T-helper 2 cell (primary cell): ENCODE measurements around the gene HTRA1.

Experiments used
- DNase-seq, 5 experiments: peaks; one replicate each; pipeline versions ENCODE4 v3.0.0 to v3.0.0-alpha.2; 2012 to 2022
- total RNA-seq, 2 donors: gene quantifications; one replicate each; lab custom pipeline; 2026; lab: John Stamatoyannopoulos, UW

HTRA1 gene
- 0 to 0.81 reads per million in 2 donors for total RNA-seq

- no peak for DNase-seq
These were observed at the start of gene HTRA1 for GRCh38 chr10:122461367-122461728. TSS of gene HTRA1 (plus strand) at chr10:122461553. CDS start at chr10:122461653, 100 bp downstream.

DNA sequence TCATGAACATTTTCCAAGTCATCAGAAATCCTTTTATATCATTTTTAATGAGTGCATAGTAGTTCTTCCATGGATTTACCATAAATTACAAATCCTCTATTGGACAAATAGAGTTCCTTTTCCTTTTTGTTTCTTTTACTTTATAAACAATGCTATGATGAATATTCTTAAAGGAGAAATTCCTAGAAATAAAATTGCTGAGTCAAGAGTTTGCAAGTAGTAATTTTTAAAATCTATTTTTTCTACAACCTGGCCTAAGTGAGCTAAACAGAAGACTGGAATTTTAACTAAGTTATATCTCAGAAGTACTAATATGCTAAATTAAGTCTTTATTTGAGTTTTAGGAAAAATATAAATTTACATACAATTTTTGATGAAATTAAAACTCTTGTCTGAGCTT is 48.0 kb upstream of the HTRA1 start:
- DNase-seq: no peak

DNA sequence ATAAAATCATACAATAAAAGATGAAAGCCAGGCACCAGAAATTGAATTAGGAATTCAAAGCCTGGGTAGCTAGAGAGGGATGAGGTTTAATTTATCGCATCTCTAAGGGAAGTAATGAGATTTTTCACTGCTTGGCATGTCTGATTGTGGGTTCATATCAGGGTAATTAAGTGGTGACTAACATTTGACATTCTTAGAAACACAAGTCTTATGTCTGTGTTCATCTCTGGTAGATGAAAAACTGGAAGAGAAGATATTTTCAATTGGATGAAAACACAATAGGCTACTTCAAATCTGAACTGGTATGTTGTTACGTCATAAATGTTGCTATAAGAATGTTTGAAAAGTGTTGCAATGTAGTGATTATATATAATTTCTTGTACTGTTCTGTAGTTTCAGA is 43.7 kb upstream of the HTRA1 start:
- no peak for DNase-seq

- no peak for DNase-seq
These were observed 42.3 kb upstream of the HTRA1 start for GRCh38 chr10:122419016-122419415.

DNA sequence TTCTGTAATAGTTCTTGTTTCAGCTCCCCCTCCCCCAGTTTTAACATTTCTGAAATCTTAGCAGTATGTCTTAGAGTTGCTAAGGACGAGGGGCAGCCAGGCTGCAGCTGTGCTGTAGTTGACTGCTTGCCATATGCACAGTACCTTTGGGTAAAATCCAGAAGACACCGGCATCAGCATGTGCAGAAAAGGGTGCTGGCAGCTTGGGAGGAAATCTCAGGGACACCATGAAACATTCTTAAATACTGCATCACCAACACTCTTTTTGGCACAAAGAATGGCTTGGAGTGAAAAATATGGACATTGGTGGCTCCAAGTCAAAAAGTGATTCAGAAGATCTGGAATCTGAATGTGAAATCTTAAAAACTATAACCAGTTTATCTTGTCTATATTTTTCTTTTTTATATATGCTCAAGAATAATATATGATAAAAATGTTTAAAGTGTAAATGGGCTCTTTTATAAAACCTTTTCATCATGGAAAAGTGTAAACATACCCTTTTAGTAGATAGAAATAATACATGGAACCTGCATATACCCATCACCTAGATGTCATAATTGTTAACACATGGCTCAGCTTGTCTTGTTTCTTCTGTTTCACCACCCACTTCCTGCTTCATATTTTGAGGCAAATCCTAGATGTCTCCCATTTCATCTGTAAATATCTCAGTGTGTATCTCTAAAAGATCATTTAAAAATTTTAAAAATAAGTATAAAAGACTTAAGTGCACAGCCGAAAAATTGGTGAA is 41.3 kb upstream of the HTRA1 start:
- DNase-seq: no peak

- no peak for DNase-seq
These were observed 40.7 kb upstream of the HTRA1 start for GRCh38 chr10:122420624-122421007.

DNA sequence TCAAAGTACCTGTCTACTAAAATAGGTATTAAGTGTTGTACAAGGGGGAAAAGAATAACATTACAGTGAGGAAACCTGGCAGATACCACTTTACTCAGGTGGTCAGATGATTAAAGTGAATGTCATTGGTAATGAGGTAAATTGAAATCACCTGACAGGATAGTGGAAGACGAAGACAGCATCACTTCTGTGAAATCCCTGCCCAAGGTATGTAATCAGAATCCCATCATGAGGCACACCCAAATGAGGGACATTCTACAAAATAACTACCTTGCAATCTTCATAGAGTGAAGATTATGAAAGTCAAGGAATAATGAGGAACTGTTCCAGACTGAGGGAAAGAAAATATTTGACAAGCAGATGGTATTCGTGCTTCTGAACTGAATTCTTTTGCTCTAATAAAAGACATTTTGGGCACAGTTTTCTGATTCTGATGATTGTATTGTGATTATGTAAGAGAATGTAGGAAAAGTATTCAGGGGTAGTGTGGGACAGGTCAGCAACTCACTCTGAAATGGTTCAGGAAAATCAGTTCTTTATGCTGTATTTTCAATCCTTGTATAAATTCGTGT is 40.2 kb upstream of the HTRA1 start:
- no peak for DNase-seq

DNA sequence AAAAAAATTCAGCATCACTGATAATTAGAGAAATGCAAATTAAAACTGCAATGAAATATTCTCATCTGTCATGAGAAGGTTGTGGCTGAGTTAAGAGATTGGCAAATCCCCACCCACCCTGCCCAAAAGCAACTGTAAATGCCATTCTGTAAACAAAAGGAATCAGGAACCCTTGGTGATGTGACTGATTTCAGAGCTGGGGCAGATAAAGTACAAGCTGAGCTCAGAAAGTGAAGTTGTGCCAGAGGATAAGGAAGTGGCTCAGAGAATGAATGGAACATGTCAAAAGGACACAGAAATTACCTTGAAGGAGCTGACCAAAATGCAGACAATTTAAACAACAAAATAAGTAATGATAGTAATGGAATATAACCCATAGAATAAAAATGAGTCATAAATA is 39.6 kb upstream of the HTRA1 start:
- no peak for DNase-seq

GRCh38 chr10:122422266-122422989 is 38.9 kb upstream of the HTRA1 start:
- DNase-seq: peak in 2 of 5 experiments; percentile 33 to 42

DNA sequence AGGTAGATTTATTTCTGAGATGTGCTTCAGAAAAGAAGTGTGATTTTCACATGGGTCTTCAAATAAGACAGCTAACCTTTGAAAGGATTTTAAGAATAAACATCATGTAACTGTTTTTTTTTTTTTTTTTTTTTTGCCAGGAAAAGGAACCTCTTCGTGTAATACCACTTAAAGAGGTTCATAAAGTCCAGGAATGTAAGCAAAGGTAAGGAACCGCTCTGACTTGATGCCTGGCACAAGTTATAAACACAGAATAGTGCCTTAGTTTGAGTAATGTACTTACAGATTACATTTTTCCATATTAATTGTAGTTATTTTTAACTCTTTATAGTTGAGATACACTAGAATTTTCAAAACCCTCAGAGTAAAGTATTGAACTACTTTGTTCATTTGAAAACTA is 37.3 kb upstream of the HTRA1 start:
- no peak for DNase-seq

- no peak for DNase-seq
These were observed 34.5 kb upstream of the HTRA1 start for GRCh38 chr10:122426829-122427228.

- no peak for DNase-seq
These were observed 34.1 kb upstream of the HTRA1 start for GRCh38 chr10:122427280-122427679.

- DNase-seq: peak in 2 of 5 experiments; percentile 31 to 37
These were observed 26.0 kb upstream of the HTRA1 start for GRCh38 chr10:122435212-122435827.

DNA sequence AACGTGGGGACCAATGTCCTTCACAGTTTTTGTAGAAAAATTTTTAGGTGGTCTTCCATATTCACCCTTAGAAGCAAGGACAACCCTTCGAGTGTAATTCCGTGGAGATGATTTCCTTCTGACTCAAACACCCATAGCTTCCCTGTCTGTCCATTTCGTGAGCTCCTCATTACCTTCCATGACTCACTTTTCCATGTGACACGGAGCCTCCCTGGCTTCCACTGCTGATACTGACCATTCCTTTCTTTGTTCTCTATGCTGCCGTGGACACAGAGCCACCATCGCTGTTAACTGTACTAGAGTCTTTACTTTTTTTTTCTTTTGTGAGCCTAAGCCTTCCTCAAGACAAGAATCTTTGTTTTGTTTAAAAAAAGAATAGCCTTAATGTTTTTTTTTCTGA is 19.4 kb upstream of the HTRA1 start:
- DNase-seq: no peak

GRCh38 chr10:122445469-122445868 is 15.9 kb upstream of the HTRA1 start:
- no peak for DNase-seq

DNA sequence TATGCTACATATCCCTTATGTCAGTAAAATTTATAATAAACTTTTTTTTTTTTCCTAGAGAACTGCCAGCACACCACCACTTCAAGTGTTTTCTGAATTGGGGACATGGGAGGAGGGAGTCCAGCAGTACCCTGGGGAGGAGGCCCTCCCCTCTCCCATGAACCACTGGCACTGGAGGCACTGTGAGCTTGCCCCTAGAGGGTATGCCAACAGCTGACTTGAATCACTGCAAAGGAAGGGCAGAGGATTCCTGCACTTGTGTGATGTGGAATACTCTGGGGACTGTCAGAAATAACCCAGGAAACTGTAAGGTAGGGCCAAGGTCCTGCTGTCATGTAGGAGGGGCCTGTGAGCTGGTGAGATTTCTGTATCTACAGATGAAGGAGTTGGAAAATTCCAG is 15.4 kb upstream of the HTRA1 start:
- no peak for DNase-seq

DNA sequence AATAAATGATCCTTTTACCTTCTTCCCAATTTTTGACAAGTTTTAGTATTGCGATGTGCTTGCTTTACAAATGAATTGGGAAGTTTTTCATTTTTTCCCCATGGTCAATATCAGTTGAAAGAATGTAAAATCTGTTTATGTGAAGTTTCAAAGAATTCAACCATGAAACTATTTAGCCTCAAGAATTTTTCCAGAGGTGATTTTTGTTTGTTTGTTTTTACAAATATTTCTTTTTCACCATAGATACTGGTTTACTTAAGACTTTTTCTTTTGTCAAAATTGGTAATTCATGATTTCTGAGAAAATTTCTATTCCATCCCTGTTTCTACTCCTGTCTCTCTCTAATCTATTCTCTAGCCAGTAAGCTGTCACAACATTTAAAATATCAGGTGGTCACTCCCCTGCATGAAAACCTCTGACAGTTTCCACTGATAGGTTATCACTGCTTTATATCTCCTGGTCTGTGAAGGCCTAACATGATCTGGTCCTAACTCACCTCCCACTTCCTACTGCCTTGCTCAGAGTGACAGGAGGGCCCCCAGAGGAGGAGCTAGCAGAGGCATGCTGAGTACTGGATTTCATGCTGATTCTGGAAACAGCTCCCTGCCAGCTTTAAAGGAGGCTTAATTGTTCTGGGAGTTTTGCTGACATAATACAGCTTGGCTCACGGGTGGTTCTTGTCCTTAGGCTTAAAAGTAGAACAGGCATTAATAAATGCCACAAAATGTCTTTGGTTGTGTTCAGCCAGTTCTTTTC is 14.5 kb upstream of the HTRA1 start:
- DNase-seq: no peak

DNA sequence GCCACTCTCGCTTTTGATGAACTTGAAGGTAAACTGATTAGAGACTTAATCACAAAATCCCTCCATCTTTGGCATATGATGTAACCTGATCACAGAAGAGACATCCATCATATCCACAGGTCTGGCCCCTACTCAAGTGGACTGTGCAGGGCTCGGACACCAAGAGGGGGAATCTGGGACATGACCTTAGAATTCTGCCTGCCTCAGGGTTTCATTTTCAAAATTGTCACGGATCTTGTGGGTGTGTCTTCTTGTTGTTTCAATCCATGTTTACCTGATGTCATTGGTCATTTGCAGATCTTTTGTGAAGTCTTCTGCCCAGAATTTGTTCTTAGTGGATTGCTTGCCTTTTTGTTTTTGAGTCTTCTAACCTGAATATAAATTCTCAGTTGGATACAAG is 12.8 kb upstream of the HTRA1 start:
- no peak for DNase-seq

DNA sequence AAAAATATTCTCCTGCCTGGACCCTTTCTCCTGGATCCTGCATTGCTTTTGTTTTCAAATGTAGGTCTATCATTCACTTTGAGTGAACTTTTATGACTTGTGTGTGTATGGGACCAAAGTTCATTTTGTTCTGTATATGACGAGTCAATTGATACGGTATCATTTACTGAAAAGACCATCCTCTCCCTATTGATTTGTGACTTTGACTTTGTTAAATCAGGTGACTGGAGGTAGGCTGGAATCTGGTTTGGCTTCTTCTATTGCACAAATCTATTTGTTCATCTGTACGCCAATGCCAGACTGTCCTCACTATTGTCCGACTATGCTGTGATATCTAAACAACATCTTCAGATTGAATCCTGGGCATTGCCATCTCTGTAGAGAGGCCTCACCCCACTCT is 12.2 kb upstream of the HTRA1 start:
- DNase-seq: no peak

DNA sequence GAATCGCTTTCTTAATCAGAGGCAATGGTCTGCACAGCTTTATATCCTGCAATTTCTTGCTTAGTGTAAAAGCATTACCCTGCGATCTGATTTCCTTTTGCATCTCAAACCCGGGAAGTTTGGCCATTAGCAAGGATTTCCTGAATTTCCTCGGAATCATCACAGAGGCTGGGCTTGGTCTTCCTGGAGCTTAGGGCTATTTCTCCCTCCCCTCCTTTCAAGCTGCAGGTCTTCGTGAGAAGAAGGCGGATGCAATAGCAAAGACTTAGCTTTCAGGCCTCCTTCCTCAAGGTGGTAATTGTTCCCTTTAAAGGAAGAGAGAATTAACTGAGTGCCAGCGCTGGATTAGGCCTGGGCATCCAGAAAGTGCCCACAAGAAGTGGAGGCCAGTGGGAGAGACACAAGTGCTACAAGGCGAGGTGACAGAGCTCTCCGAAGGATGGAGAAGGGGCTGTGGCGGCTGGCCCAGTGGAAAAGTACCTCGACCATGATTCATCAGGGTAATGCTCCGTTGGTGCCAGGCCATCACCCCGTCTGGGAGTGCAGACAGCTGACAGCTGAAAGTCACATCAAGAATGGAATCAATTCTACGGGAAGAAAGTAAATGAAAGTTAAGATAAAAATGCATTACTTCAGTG is 10.9 kb upstream of the HTRA1 start:
- DNase-seq: no peak

- DNase-seq: no peak
These were observed 7.3 kb upstream of the HTRA1 start for GRCh38 chr10:122454071-122454470.

- DNase-seq: no peak
These were observed 6.7 kb upstream of the HTRA1 start, which contains the start of gene ARMS2 for GRCh38 chr10:122454603-122455080. TSS of gene ARMS2 (plus strand) at chr10:122454653. CDS start at chr10:122454728, 75 bp downstream.
